ENCODE data around the gene NR5A1. TPM values are rescaled to one million over a fixed set of nuclear protein-coding genes. Genes with fewer than 3 reads are reported as not detected.

NR5A1 gene
- polyA plus RNA-seq, 1 experiment = not detected

- no peaks in the 10 kb centered on the region; the same call in 1 of the 2 replicates for H3K9me3 ChIP-seq (ENCODE audit: control insufficient read depth, insufficient read depth, low read length)
- no peak for TF ChIP-seq CTCF (IDR thresholded peaks at IDR 0.05; ENCODE audit: low read depth, low read length)
- no peak overlapping the region for H3K4me3 ChIP-seq (ENCODE audit: low read depth, low read length)
- no peak for DNase-seq (ENCODE audit: low read depth, low spot score)
- POLR2A ChIA-PET = no interaction called here
- no peak overlapping the region for H3K27ac ChIP-seq (ENCODE audit: low read depth, low read length)
- peaks cover 81% of the 10 kb centered on the region for H3K27me3 ChIP-seq (ENCODE audit: control insufficient read depth, insufficient read depth, low read length)
- CTCF ChIA-PET = no interaction called here
Observed at GRCh38 chr9:124500028-124500795, 7.0 kb downstream of the NR5A1 start.

DNA sequence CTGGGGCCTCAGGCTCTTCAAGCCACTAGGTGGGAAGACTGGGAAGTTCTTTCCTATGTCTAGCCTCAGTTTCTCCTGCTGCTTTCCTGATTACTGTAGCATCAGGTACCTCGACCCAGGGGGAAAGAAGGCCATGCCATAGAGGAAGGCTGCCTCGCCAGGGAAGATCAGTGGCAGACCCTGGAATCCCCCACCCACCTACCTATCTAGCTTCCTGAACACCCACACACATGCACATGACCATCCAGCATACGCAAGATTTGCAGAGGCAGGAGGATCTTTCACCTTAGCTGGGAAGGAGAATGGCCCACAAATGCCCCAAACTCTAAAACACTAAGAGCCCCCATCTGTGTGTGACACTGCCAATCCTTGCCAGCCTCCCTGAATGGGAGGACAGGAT, 8.0 kb downstream of the NR5A1 start:
- POLR2A ChIA-PET = no interaction called here
- H3K4me3 ChIP-seq (ENCODE audit: low read depth, low read length) = no peak overlapping the region
- CTCF ChIA-PET = no interaction called here
- no peak overlapping the region for H3K27ac ChIP-seq (ENCODE audit: low read depth, low read length)
- DNase-seq (ENCODE audit: low read depth, low spot score) = no peak
- TF ChIP-seq CTCF (IDR thresholded peaks at IDR 0.05; ENCODE audit: low read depth, low read length) = no peak
- peaks cover 86% of the 10 kb centered on the region for H3K27me3 ChIP-seq (ENCODE audit: control insufficient read depth, insufficient read depth, low read length)
- no peaks in the 10 kb centered on the region; the same call in 1 of the 2 replicates for H3K9me3 ChIP-seq (ENCODE audit: control insufficient read depth, insufficient read depth, low read length)

DNA sequence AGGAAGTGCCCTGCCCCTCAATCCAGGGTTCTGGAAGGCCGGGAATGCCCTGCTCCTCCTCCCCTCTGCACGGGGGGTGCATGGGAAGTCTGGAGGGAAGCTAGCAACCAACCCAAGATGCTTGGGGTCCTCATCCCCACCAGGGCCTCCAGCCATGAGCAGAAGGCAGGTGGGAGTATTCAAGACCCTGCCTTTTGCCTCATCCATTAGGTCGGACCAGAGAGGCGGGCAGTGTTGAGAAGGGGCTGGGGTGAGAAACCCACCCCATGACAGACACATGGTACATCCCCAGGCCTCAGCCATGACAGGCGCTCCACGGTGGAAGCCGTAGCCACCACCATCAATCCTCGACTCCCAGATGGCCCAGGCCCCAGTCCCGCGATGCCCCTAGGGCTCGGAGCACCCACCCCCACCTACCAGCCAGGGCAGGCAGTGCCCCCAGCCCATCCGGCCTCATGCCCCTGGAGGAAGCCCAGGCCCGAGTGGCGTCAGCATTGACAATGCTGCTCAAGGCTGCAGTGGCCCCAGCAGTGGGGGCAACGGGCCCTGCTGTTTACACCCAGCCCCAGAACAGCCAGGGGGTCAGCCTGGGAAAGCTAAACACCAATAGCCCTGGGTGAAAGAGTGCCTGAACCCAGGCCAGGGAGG, 8.6 kb downstream of the NR5A1 start:
- ChIA-PET POLR2A (no interaction called here), CTCF (no interaction called here)
- no peak overlapping the region for H3K4me3 ChIP-seq (ENCODE audit: low read depth, low read length)
- peaks cover 85% of the 10 kb centered on the region for H3K27me3 ChIP-seq (ENCODE audit: control insufficient read depth, insufficient read depth, low read length)
- H3K9me3 ChIP-seq (ENCODE audit: control insufficient read depth, insufficient read depth, low read length) = no peaks in the 10 kb centered on the region; the same call in 1 of the 2 replicates
- no peak overlapping the region for H3K27ac ChIP-seq (ENCODE audit: low read depth, low read length)
- DNase-seq (ENCODE audit: low read depth, low spot score) = no peak
- TF ChIP-seq CTCF (IDR thresholded peaks at IDR 0.05; ENCODE audit: low read depth, low read length) = no peak

DNA sequence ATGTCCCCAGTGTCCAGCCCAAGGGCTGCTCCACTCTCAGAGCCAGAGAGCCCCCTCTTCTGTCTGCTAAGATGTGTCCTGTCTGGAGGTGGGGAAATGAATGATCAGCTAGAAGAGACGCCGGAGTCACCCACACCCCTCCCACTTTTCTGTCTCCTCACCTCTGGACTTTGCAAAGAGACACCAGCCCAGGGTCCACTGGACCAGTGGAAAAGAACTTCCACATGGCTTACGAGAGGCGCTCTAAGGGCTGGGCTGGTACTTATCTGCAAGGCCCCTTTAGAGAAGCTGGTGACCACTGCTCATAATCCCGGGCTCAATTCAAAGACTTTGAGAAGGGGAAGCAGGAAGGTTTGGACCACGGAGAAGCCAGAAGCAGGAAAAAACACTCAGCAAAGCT, 9.2 kb downstream of the NR5A1 start:
- no peaks in the 10 kb centered on the region; the same call in 1 of the 2 replicates for H3K9me3 ChIP-seq (ENCODE audit: control insufficient read depth, insufficient read depth, low read length)
- no peak overlapping the region for H3K4me3 ChIP-seq (ENCODE audit: low read depth, low read length)
- POLR2A ChIA-PET = interaction anchor here (0.6 kb wide), 1 partner anchor 17 kb away, joined by 3 read pairs; no protein-coding TSS in a partner anchor
- TF ChIP-seq CTCF (IDR thresholded peaks at IDR 0.05; ENCODE audit: low read depth, low read length) = no peak
- CTCF ChIA-PET = no interaction called here
- H3K27me3 ChIP-seq (ENCODE audit: control insufficient read depth, insufficient read depth, low read length) = peaks cover 87% of the 10 kb centered on the region
- no peak for DNase-seq (ENCODE audit: low read depth, low spot score)
- no peak overlapping the region for H3K27ac ChIP-seq (ENCODE audit: low read depth, low read length)

DNA sequence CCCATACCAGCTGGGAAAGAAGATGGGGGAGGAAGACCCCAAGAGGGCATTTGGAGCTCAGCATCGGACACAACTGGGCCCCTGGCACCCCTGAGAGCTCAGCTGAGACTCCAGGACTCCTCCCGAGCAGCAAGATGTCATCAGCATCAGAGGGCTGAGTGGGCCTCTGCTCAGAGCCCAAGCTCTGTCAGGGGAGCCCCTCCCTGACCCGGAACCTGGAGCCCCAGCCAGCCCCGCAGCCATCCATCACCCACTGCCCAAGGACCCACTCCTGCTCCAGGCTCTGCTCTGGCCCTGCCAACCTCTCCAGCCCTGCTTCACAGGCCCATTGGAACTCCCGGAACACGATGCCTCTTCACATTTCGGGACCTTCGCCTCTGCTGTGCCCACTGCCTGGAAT, 9.8 kb downstream of the NR5A1 start:
- Histone ChIP-seq H3K4me3 (ENCODE audit: low read depth, low read length) (no peak overlapping the region), H3K27ac (ENCODE audit: low read depth, low read length) (no peak overlapping the region), H3K9me3 (ENCODE audit: control insufficient read depth, insufficient read depth, low read length) (no peaks in the 10 kb centered on the region; the same call in 1 of the 2 replicates), H3K27me3 (ENCODE audit: control insufficient read depth, insufficient read depth, low read length) (peaks cover 87% of the 10 kb centered on the region)
- no peak for DNase-seq (ENCODE audit: low read depth, low spot score)
- POLR2A ChIA-PET = interaction anchor here (0.6 kb wide), 1 partner anchor 16 kb away, joined by 3 read pairs; no protein-coding TSS in a partner anchor
- no peak for TF ChIP-seq CTCF (IDR thresholded peaks at IDR 0.05; ENCODE audit: low read depth, low read length)
- CTCF ChIA-PET = no interaction called here

Data from AG04450 (cell line).